Breast epithelium (tissue), 3 donors: ENCODE data around the gene MAPK8.

ENCODE experiments used
- CTCF ChIP-seq, 3 donors: fragments of 450-650 bp; IDR thresholded peaks; one replicate each; pipeline ENCODE4 v1.5.1; 2016 to 2017; ENCODE audit warnings: antibody characterized with exemption in 3 of 3, mild to moderate bottlenecking in 3 of 3, moderate library complexity in 3 of 3
- POLR2A ChIP-seq: fragments of 450-650 bp; IDR thresholded peaks from one replicate; pipeline ENCODE4 v1.6.1; 2016; ENCODE audit warnings: antibody characterized with exemption, mild to moderate bottlenecking, moderate library complexity
- POLR2AphosphoS5 ChIP-seq, 3 donors: sonication (generic); formaldehyde crosslinking; IDR thresholded peaks; one replicate each; pipeline ENCODE4 v1.6.1; 2017; ENCODE audit warnings: antibody characterized with exemption in 3 of 3

GRCh38 chr10:48257407-48257961 is 49.0 kb upstream of the MAPK8 start:
- TF ChIP-seq CTCF (IDR thresholded peaks at IDR 0.05) (no peak), POLR2AphosphoS5 (IDR thresholded peaks at IDR 0.05) (no peak), POLR2A (no peak)
